Stimulated activated CD8-positive, alpha-beta memory T cell treated with anti-CD3 and anti-CD28 coated beads, Interleukin-12 subunit alpha, Interleukin-12 subunit beta, amount 100 ng/mL, for 24 hours (primary cell): ENCODE results near the gene ESF1.

Experiments used
- DNase-seq: peaks from one replicate; pipeline ENCODE4 v3.0.0-alpha.2; 2020; ENCODE audit errors: extremely low read depth

Gene ESF1, protein sequence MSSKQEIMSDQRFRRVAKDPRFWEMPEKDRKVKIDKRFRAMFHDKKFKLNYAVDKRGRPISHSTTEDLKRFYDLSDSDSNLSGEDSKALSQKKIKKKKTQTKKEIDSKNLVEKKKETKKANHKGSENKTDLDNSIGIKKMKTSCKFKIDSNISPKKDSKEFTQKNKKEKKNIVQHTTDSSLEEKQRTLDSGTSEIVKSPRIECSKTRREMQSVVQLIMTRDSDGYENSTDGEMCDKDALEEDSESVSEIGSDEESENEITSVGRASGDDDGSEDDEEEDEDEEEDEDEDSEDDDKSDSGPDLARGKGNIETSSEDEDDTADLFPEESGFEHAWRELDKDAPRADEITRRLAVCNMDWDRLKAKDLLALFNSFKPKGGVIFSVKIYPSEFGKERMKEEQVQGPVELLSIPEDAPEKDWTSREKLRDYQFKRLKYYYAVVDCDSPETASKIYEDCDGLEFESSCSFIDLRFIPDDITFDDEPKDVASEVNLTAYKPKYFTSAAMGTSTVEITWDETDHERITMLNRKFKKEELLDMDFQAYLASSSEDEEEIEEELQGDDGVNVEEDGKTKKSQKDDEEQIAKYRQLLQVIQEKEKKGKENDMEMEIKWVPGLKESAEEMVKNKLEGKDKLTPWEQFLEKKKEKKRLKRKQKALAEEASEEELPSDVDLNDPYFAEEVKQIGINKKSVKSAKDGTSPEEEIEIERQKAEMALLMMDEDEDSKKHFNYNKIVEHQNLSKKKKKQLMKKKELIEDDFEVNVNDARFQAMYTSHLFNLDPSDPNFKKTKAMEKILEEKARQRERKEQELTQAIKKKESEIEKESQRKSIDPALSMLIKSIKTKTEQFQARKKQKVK

GRCh38 chr20:13784893-13785715, at the start of gene ESF1, which contains the start of gene NDUFAF5:
TSS of gene ESF1 (minus strand) at chr20:13784919. CDS start at chr20:13783140, 1,779 bp downstream.
TSS of gene NDUFAF5 (plus strand) at chr20:13785028. CDS start at chr20:13785069, 41 bp downstream.
- DNase-seq: peak; percentile 84

DNA sequence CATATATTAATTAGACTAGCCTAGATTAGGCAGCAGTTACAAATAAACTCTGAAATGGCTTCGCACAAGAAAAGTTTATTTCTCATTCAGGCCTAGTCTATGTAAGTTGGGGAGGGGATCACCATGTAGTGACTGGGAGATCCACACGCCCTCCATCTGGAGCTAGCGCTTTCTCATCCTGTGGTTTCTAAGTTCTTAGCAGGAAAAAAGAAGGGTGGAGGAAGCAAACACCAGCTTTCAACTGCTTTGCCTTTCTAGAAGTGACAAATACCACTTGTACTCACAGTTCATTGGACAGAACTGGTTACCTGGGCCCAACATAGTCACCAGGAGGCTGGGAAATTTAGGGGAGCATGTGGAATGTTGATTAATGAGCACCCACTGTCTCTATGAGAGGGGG, 46.8 kb upstream of the ESF1 start:
- DNase-seq: no peak

DNA sequence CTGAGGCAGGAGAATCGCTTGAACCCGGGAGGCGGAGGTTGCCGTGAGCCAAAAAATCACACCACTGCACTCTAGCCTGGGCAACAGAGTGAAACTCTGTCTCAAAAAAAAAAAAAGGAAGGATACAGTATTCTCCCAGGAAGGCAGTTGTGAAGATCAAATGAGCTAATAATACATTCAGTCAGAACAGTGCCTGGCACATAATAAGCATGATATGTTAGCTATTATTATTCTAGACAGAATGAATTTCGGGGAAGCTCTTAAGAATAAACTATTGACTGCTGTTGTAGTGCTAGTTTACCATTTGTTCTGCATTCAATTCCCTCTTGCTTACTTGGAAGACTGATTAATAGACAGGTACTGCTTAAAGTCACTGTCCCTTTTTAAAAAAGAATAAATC, 40.7 kb upstream of the ESF1 start:
- no peak for DNase-seq

- DNase-seq: no peak
Measured at GRCh38 chr20:13824459-13824858, 39.7 kb upstream of the ESF1 start.

DNA sequence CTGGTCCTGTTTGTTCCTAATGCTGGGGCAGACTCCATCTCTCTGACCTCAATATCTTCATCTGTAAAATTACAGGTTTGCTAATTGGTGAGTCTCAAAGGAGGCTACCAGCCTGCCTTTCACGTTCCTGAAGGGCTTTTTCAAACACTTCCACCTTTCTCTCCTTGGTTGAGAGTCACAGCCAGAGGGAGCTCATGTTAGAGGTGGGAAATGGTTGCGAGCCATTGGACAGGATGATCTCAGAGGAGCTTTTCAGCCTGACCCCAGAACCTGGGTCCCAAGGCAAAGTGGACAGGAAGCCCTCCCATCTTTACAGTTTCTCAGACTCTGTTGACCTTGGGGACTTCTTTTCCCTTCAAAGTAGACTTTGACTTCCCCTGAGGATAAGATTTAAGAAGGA, 37.7 kb upstream of the ESF1 start:
- no peak for DNase-seq

GRCh38 chr20:13821876-13822275, 37.2 kb upstream of the ESF1 start:
- no peak for DNase-seq

DNA sequence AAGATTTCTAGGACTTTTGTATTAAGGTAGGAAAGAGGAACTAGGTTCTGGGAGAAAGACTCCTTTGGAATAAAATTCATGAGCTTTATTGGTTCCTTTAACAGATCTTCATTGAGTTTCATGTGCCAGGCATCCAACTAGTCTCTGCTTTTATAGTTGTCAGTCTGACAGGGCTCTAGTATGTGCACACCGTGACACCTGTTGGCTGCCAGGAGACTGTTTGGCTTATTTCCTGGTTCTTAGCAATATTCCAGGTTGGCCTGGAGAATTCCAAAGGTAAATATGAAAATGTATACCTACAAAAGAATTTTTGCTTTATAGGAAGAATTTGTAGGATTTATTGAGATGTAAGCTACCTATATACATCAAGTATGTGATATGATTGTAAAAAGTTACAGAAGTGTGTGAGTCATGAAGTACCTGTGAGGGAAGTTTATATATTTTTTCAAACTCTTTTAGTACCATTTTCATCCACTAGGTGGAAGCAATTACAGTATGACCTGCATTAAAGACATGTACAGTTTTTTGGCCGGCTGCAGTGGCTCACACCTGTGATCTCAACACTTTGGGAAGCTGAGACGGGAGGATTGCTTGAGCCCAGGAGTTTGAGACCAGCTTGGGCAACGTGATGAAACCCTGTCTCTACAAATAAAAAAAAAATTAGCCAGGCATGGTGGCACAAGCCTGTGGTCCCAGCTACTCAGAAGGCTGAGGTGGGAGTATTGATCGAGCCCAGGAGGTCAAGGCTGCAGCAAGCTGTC, 35.3 kb upstream of the ESF1 start:
- DNase-seq: no peak

DNA sequence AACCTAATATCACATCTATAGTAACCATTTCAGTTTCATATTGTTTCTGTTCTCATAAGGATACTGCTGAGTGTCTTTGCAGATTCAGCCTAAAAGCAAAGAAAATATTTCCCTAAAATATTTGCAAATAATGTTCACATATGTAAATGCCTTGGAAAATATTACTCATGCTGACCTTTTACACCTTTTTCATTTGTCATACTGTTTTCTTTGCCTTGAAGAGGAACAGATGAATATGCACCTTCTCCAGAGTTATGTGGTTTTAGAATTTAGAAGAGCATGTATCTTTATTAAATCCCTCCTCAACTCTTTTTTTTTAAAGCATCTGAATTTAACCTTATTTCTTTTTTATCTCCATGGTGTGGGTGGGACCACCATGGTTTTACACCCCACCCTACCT, 32.6 kb upstream of the ESF1 start:
- no peak for DNase-seq

- DNase-seq: no peak
Measured at GRCh38 chr20:13816757-13817156, 32.0 kb upstream of the ESF1 start.

GRCh38 chr20:13814672-13815071, 30.0 kb upstream of the ESF1 start:
- DNase-seq: no peak

DNA sequence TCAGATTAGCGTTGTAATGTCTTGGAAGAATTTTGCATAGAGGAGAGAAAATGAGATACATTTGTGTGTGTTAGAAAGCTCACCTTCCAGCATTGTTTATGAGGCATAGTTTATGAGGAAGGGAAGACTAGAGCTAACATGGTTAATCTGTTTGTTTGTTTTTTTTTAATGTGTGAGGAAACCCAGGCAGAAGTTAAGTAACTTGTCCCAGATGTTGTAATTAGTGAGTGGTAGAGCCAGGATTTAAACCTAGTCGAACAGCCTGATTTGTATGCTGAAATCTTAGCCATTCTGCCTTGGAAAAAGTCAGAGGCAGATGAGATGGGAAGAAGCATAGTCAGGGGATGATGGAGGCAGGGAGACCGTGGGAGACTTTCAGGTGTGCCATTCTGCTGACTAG, 29.2 kb upstream of the ESF1 start:
- DNase-seq: no peak

DNA sequence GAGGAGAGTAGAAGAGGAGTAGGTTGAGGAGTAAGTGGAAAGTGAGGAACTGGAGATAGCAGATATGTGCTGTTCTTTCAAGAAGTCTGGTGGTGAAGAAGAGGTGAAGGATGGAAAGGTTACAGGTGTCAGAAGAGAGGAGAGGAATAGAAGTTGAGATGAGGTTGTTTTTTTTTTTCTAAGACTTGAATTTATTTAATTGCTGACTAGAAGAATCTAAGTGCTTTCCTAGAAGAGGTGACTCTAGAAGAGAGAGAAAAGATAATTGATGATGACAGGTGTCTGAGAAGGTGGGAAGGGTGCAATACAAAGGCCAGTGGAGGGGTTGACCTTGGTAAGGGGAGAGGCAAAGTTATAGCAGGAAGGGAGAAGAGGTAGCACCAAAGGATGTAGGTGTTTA, 25.7 kb upstream of the ESF1 start:
- DNase-seq: no peak

DNA sequence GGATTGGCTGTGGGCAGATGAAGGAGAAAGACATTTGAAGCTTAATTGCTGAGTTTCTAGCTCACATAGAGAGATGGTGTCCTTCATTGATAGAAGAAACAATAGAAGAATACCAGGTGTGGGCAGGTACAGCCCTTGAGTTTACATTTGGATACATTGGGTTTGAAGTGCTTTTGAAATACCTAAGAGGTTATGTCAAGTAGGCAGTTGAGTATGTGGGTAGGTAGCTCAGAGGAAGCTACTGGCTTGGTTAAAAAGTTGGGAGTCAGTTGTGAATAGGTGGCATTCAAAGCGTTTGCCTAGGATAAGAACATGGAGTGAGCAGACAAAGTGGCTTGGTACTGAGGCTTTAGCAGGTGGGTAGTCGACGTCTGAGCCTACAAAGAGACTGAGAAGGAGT, 25.1 kb upstream of the ESF1 start:
- no peak for DNase-seq

GRCh38 chr20:13809373-13809772, 24.7 kb upstream of the ESF1 start:
- no peak for DNase-seq

DNA sequence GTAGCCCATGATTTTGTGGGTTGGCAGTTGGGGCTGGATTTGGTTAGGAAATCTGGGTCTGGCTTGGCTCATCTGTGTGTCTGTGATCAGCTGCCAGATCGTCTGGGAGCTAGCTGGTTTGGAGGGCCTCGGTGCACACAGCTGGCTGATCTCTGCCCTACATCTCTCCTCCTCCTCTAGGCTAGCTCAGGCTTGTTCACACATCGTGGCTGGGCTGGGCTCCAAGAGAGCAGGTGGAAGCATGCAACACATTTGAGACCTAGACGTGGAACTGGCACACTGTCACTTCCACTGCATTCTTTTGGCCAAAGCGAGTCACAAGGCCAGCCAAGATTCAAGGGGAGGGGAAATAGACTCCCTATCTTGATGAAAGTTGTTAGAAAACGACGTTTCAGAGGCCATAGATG, 16.0 kb upstream of the ESF1 start:
- no peak for DNase-seq

DNA sequence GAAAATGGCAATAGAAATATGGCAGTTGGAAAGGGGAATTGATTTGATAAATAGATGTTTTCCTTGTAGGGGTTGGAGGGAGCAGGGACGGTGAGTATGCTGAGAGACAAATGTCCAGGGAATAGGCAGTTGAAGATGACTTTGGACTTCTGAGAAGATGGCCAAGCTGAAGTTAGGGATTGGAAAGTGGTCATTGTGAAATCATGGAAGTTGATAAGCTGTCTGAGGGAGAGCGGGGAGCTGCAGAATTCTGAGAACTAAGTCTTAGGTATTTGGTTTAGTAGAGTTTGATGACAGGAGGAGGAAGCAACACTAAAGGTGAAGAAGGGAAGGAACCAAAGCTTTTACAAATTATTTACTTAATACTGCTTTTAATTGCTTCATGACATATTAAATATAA, 15.3 kb upstream of the ESF1 start:
- DNase-seq: no peak

DNA sequence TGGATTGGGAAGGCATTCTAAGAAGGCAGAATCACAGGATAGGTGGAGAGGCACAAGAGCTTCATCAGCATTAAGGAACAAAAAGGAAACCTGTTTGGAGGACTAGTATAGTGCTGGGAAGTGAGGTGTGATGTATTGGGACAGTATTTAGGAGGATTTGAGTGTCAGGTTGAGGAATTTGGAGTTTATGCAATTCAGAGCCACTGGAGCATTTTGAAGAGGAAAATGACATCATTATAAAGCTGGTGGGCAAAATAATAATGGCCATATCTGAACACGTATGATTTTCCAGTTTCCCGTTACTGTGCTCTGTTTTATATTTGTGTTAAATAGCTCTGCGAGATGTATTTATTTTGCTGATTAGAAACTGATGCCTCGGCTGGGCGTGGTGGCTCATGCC, 14.3 kb upstream of the ESF1 start:
- DNase-seq: no peak

GRCh38 chr20:13794667-13795066, 9.9 kb upstream of the ESF1 start:
- DNase-seq: no peak

DNA sequence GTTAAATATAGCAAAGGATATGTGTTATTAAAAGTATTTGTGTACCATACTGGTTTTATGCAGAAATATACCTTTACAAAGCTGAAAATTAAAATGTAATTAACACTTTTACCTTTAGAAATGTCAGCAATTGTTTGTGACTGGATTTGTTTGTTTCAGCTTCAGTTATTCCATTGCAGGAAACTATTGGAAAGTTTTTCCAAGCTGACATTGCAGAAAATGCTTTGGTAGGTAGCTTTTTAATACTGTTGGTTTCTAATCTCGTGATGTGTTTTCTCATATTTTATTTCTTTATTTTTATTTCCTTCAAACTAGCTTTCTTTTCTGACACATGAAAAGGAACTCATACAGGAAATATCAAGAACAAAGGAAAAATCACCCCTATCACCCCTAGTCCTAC, 8.3 kb upstream of the ESF1 start:
- no peak for DNase-seq

DNA sequence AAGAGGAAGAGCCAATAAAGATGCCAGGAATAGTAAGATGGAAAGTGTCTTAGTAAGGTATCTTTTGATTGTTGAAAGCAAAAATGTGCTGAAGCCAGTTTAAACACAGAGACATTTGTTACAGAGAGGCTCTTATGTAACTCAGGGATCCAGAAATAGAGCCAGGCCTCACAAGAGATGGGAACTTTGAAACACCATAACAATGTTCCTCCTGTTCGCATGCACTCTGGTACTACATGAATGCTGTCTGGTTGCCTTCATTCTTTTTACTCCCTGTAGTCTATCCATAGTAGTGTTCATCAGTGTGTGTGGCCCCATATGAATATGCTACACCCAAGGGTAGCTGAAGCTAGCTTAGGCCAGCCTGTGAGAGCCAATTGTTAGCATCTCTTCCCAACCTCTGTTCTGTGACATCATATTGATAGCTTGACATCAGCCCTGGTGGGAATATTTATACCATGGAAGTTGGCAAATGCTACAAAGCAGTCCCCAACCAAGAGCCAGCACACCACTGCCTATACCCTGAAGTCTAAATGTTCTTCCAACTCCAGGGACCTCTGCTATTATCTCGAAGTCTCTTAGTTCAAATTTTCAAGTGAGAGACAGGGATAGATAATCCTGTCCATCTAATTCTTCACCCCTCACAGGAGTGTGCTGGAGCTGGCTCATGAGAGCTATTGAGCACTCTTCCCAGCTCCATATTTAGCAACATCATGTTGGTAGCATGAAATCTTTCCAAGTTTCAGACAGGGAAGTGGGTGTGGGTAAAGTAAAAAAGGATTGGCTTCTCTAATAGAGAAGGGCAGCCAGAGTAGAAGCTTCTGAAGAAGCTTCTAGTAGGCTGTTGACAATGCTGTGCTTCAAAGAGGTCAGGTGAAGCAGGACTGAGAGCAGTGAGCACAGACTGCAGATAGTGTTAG, 7.1 kb upstream of the ESF1 start:
- DNase-seq: no peak
